Superior temporal gyrus (tissue), 1 donor: ENCODE data around the gene NDUFAB1.
"Not testable (repeated sequence)": the region's sequence is repeated elsewhere in the genome, so short reads cannot be mapped to it uniquely, and the experiment has no call there.

Experiments used
- DNase-seq: peaks from one replicate; pipeline ENCODE4 v3.0.0-alpha.2; 2016; ENCODE audit errors: extremely low spot score

Gene NDUFAB1

GRCh38 chr16:23556881-23557778, 39.0 kb downstream of the NDUFAB1 start, which contains the start of the genes EARS2 and UBFD1:
EARS2 (minus strand) TSS chr16:23557350; CDS start chr16:23557343, 7 bp downstream.
UBFD1 (plus strand) TSS chr16:23557727; CDS start chr16:23557743, 16 bp downstream.
- DNase-seq = peak; percentile 99

- DNase-seq = no peak
Observed at GRCh38 chr16:23554536-23554935, 41.6 kb downstream of the NDUFAB1 start.

GRCh38 chr16:23552161-23552560, 44.0 kb downstream of the NDUFAB1 start:
- DNase-seq = no peak

GRCh38 chr16:23549938-23550337, 46.2 kb downstream of the NDUFAB1 start:
- no peak for DNase-seq

DNA sequence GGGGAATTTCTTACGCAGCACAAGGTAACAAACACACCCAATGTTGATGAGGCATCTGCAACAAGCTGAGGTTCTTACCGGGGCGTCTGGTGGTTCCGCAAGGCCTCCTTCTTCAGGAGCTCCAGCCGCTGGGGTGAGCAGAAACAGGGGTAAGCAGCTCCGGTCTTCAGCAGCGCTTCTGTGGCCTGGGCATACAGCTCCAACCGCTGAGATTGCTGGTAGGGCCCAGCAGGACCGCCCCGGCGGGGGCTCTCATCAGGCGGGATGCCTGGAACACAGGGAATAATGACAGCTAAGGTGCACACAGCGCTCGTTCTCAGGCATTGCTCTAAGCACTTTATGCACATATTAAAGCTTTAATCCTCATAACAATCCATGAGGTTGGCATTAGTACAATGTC, 51.7 kb downstream of the NDUFAB1 start:
- DNase-seq = no peak

- not testable (repeated sequence) for DNase-seq
Observed at GRCh38 chr16:23540817-23541178, 55.3 kb downstream of the NDUFAB1 start.

DNA sequence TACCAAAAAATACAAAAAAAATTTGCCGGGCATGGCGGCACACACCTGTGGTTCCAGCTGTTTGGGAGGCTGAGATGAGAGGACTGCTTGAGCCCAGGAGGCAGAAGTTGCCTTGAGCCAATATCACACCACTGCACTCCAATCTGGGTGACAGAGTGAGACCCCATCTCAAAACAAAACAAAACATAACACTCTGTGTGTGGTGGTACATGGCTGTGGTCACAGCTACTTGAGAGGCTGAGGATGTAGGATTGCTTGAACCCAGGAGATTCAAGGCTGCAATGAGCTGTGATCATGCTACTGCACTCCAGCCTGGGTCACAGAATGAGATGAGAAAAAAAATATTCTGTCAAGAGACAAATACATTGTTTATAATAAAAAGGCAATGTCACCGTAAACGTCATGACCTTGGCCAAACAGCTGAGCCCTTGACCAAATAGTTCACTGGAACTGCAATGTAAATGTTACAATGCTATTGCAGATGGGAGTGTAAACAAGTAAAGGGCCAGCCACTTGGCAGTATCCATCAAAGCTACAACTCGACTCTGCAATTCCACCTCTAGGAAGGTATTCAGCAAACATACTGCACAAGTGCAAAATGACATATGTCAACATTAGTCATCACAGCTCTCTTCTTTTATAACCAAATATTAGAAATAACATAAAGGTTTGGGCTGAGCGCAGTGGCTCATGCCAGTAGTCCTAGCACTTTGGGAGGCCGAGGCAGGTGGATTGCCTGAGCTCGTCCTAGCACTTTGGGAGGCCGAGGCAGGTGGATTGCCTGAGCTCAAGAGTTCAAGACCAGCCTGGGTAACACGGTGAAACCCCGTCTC, 55.9 kb downstream of the NDUFAB1 start:
- DNase-seq = no peak

- DNase-seq = no peak
Observed at GRCh38 chr16:23538919-23539278, 57.2 kb downstream of the NDUFAB1 start.

DNA sequence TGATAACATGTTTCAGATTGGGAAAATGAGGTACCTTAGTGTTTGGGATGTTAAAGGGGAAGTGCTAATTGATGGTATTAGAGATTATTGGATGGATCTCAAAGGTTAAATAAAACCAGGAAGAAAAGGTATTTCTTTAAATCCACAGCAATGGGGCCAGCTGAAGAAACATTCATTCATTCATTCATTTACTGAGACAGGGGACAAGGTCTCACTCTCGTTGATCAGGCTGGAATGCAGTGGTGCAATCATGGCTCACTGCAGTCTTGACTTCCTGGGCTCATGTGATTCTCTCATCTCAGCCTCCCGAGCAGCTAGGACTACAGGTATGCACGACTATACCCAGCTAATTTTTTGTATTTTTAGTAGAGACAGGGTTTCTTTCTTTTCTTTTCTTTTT, 58.7 kb downstream of the NDUFAB1 start:
- DNase-seq = no peak

GRCh38 chr16:23535901-23536300, 60.2 kb downstream of the NDUFAB1 start:
- no peak for DNase-seq

GRCh38 chr16:23534868-23535860, 61.0 kb downstream of the NDUFAB1 start:
- DNase-seq = no peak

DNA sequence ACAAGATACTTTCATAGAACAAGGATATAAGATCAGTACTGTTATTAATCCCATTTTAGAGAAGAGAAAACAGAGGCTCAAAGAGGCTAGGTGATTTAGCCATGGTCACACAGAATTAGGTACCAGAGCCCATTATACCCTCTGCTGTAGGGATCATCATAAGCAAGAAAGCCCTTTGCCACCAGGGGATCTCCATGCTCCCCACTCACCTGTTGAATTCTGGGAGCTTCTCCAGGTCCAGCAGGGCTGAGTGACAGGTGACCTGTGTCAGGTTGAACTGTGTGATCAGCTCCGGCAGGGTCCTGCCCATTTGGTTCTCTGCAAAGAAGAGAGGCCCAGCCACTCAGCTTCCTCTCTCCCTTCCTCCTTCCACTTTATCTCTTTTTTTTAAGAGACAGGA, 63.7 kb downstream of the NDUFAB1 start:
- no peak for DNase-seq
